ENCODE measurements around the gene MYZAP.

Gene MYZAP

DNA sequence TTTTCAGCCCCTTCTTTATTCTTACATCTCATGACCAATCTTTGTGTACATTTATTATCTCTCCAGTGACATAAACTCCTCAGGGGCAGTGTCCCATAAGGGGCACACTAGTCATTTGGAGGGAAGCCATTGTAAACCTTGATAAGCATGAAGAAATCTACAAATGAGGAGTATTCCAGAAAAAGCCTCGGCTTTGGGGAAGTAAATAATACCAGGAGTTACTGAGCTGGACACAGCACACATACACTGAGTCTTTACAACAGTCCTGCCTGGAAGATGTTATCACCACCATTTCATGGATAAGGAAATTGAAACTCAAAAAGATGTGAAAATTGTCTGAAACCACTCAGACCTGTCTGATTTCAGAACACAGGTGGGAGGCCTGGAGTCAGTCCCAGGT is 99.4 kb downstream of the MYZAP start:
- H3K4me1 ChIP-seq (ENCODE audit: insufficient read depth, low read length), result no peaks in the 10 kb centered on the region
- no peak overlapping the region for H3K9ac ChIP-seq (ENCODE audit: low read depth, low read length)
- no peaks in the 10 kb centered on the region for H3K9me3 ChIP-seq (ENCODE audit: insufficient read depth, low read depth, low read length)
- H3K27ac ChIP-seq (ENCODE audit: low read length), result no peak overlapping the region
- H3K36me3 ChIP-seq (ENCODE audit: insufficient read depth, low read depth, low read length), result no peaks in the 10 kb centered on the region
- H3K27me3 ChIP-seq (ENCODE audit: insufficient read depth, low read length), result no peaks in the 10 kb centered on the region
- no peak overlapping the region for H3K4me3 ChIP-seq (ENCODE audit: low read length)

DNA sequence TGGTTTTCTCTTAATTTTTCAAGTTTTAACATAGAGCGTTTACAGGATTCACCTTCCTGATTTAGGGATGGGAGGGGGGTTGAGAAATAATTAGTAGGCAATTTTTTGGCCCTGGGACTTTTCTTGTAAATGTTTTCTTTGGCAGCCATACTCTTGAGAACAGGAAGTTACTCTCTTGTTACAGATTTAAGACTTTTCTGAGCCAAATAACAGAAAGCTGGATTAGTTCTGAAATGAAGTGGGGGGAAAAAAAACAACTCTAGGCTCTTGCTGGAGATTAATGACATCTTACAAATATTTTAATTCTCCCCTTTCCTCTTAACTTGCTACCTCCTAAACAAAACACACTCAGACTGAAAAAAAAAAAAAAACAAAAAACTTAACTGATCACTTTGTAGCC is 101.0 kb downstream of the MYZAP start:
- no peaks in the 10 kb centered on the region for H3K27me3 ChIP-seq (ENCODE audit: insufficient read depth, low read length)
- H3K9ac ChIP-seq (ENCODE audit: low read depth, low read length), result no peak overlapping the region
- H3K4me3 ChIP-seq (ENCODE audit: low read length), result no peak overlapping the region
- no peak overlapping the region for H3K27ac ChIP-seq (ENCODE audit: low read length)
- H3K36me3 ChIP-seq (ENCODE audit: insufficient read depth, low read depth, low read length), result no peaks in the 10 kb centered on the region
- H3K9me3 ChIP-seq (ENCODE audit: insufficient read depth, low read depth, low read length), result no peaks in the 10 kb centered on the region
- H3K4me1 ChIP-seq (ENCODE audit: insufficient read depth, low read length), result no peaks in the 10 kb centered on the region

DNA sequence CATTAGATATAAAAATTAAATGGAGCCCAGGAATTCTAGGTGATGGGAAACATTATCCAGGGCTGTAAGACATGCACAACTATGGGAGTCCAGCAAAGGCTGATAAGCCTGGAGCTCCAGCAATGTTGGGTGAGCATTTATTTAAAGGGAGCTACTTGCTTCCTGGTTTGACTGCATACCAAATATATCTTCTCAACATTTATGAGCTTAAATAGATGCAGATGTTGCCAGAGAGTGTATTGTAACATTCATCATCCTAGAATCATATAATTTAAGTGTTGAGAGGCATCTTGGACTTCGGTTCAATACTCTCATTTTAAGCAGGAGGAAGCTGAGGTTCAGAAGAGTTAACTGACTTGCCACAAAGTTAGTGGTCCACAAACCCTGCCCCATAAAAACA is 102.6 kb downstream of the MYZAP start:
- H3K36me3 ChIP-seq (ENCODE audit: insufficient read depth, low read depth, low read length), result no peaks in the 10 kb centered on the region
- H3K27me3 ChIP-seq (ENCODE audit: insufficient read depth, low read length), result no peaks in the 10 kb centered on the region
- no peaks in the 10 kb centered on the region for H3K9me3 ChIP-seq (ENCODE audit: insufficient read depth, low read depth, low read length)
- no peak overlapping the region for H3K4me3 ChIP-seq (ENCODE audit: low read length)
- no peak overlapping the region for H3K9ac ChIP-seq (ENCODE audit: low read depth, low read length)
- H3K4me1 ChIP-seq (ENCODE audit: insufficient read depth, low read length), result no peaks in the 10 kb centered on the region
- no peak overlapping the region for H3K27ac ChIP-seq (ENCODE audit: low read length)

DNA sequence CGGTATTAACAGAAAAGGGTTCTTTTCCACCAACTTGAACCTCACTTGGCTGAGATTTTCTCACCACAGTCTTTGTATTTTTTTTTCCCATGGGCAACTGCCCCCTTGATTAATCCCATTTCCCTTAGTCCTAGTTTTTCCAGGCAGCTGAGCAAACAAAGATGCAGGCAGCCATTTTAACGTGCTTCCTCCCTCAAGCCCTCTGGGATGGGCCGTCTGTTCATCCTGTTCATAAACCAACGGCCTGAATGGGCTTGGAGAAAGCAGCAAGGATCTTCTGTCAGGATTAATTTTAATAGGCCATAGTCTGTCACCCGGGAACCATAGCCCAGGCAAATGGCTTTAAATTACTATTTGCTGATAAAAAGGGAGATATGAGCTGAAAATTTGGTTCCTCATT is 104.4 kb downstream of the MYZAP start:
- Histone ChIP-seq H3K36me3 (ENCODE audit: insufficient read depth, low read depth, low read length) (no peaks in the 10 kb centered on the region), H3K27me3 (ENCODE audit: insufficient read depth, low read length) (peaks cover 8% of the 10 kb centered on the region; the same call in 1 of the 2 replicates), H3K4me3 (ENCODE audit: low read length) (no peak overlapping the region), H3K27ac (ENCODE audit: low read length) (no peak overlapping the region), H3K9me3 (ENCODE audit: insufficient read depth, low read depth, low read length) (no peaks in the 10 kb centered on the region), H3K4me1 (ENCODE audit: insufficient read depth, low read length) (no peaks in the 10 kb centered on the region), H3K9ac (ENCODE audit: low read depth, low read length) (no peak overlapping the region)

DNA sequence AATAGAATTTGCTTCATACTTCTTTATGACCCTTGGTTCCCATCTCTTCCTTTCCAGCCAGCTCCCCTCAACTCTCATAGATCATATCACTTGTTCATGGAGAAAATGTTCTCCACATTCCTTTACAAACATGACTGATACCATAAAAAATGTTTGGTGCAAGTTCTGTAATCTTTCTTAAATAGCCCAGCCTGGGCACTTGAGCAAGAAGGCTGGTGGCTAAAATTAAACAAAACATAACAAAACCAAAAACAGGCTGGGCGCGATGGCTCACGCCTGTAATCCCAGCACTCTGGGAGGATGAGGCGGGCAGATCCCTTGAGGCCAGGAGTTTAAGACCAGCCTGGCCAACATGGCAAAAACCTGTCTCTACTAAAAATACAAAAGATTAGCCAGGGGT is 105.9 kb downstream of the MYZAP start:
- Histone ChIP-seq H3K9ac (ENCODE audit: low read depth, low read length) (no peak overlapping the region), H3K4me1 (ENCODE audit: insufficient read depth, low read length) (no peaks in the 10 kb centered on the region), H3K36me3 (ENCODE audit: insufficient read depth, low read depth, low read length) (no peaks in the 10 kb centered on the region), H3K27ac (ENCODE audit: low read length) (no peak overlapping the region), H3K27me3 (ENCODE audit: insufficient read depth, low read length) (peaks cover 22% of the 10 kb centered on the region), H3K4me3 (ENCODE audit: low read length) (no peak overlapping the region), H3K9me3 (ENCODE audit: insufficient read depth, low read depth, low read length) (no peaks in the 10 kb centered on the region)

DNA sequence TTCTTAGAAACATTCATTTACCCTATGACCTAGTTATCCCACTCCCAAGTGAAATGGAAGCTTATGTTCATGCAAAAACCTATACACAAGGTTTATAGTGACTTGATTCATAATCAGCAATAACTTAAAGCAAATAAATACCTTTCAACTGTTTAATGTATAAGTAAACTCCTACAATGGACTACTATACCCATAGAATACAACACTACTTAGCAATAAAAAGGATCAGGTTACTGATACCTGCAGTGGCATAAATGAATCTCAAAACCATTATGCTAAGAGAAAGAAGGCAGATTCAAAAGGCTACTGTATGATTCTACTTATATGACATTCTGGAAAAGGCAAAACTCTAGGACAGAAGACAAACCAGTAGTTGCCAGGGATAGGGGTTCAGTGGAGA is 106.5 kb downstream of the MYZAP start:
- H3K4me1 ChIP-seq (ENCODE audit: insufficient read depth, low read length), result no peaks in the 10 kb centered on the region
- H3K27ac ChIP-seq (ENCODE audit: low read length), result no peak overlapping the region
- peaks cover 29% of the 10 kb centered on the region for H3K27me3 ChIP-seq (ENCODE audit: insufficient read depth, low read length)
- no peak overlapping the region for H3K4me3 ChIP-seq (ENCODE audit: low read length)
- H3K9me3 ChIP-seq (ENCODE audit: insufficient read depth, low read depth, low read length), result no peaks in the 10 kb centered on the region
- no peaks in the 10 kb centered on the region for H3K36me3 ChIP-seq (ENCODE audit: insufficient read depth, low read depth, low read length)
- no peak overlapping the region for H3K9ac ChIP-seq (ENCODE audit: low read depth, low read length)

DNA sequence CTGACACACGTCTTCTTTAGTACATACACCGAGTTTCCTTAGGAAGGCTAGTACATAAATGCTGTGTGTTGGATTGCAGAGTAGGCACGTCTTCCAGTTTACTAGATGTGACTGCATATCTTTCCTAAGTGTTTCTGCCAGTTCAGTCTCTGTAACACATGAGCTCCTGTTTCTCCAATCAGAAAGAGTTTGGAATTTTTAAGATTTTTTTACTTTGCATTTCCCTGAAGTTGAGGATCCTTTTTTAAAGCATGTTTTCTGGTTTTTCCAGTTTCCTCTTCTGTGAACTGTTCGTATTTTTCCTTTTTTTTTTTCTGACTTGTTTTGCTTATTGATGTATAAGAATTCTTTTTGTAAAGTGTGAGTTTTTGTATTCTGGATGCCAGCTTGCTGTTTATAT is 107.3 kb downstream of the MYZAP start:
- no peaks in the 10 kb centered on the region for H3K4me1 ChIP-seq (ENCODE audit: insufficient read depth, low read length)
- H3K27me3 ChIP-seq (ENCODE audit: insufficient read depth, low read length), result peaks cover 37% of the 10 kb centered on the region
- H3K4me3 ChIP-seq (ENCODE audit: low read length), result no peak overlapping the region
- no peak overlapping the region for H3K27ac ChIP-seq (ENCODE audit: low read length)
- no peaks in the 10 kb centered on the region for H3K9me3 ChIP-seq (ENCODE audit: insufficient read depth, low read depth, low read length)
- no peak overlapping the region for H3K9ac ChIP-seq (ENCODE audit: low read depth, low read length)
- no peaks in the 10 kb centered on the region for H3K36me3 ChIP-seq (ENCODE audit: insufficient read depth, low read depth, low read length)

DNA sequence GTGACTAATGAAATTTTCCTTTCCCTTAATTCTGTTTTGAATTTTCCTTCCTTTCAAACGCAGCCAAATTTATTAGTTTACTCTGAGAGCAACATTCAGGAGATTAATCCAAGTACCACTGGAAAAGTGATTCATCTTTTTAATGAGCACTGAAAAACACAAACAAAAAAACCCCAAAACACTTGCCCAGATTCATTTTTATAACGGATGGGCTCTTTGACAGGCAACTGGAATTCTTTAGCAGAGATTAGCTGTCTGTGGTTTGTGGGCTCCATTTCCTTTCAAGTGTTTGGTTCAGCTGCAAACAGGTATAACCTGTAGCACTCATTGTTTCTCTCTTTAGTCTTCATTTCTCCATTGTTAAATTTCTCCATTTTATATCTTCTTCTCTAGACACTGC is 111.7 kb downstream of the MYZAP start:
- Histone ChIP-seq H3K27ac (ENCODE audit: low read length) (no peak overlapping the region), H3K36me3 (ENCODE audit: insufficient read depth, low read depth, low read length) (no peaks in the 10 kb centered on the region), H3K27me3 (ENCODE audit: insufficient read depth, low read length) (peaks cover 54% of the 10 kb centered on the region), H3K4me3 (ENCODE audit: low read length) (no peak overlapping the region), H3K4me1 (ENCODE audit: insufficient read depth, low read length) (no peaks in the 10 kb centered on the region; the same call in 1 of the 2 replicates), H3K9ac (ENCODE audit: low read depth, low read length) (no peak overlapping the region), H3K9me3 (ENCODE audit: insufficient read depth, low read depth, low read length) (peaks cover 3% of the 10 kb centered on the region; the same call in 1 of the 2 replicates)

GRCh38 chr15:57704441-57704840 is 112.7 kb downstream of the MYZAP start:
- H3K4me1 ChIP-seq (ENCODE audit: insufficient read depth, low read length), result no peaks in the 10 kb centered on the region; the same call in 1 of the 2 replicates
- peaks cover 54% of the 10 kb centered on the region for H3K27me3 ChIP-seq (ENCODE audit: insufficient read depth, low read length)
- H3K27ac ChIP-seq (ENCODE audit: low read length), result no peak overlapping the region
- peaks cover 3% of the 10 kb centered on the region; the same call in 1 of the 2 replicates for H3K9me3 ChIP-seq (ENCODE audit: insufficient read depth, low read depth, low read length)
- peaks cover 7% of the 10 kb centered on the region for H3K36me3 ChIP-seq (ENCODE audit: insufficient read depth, low read depth, low read length)
- no peak overlapping the region for H3K4me3 ChIP-seq (ENCODE audit: low read length)
- no peak overlapping the region for H3K9ac ChIP-seq (ENCODE audit: low read depth, low read length)

- peak overlapping the region; percentile 94; the same call in 1 of the 2 replicates for H3K4me3 ChIP-seq (ENCODE audit: low read length)
- H3K4me1 ChIP-seq (ENCODE audit: insufficient read depth, low read length), result no peaks in the 10 kb centered on the region; the same call in 1 of the 2 replicates
- peaks cover 22% of the 10 kb centered on the region for H3K36me3 ChIP-seq (ENCODE audit: insufficient read depth, low read depth, low read length)
- no peak overlapping the region for H3K27ac ChIP-seq (ENCODE audit: low read length)
- H3K9ac ChIP-seq (ENCODE audit: low read depth, low read length), result peak overlapping the region; percentile 95; the same call in 1 of the 2 replicates
- H3K9me3 ChIP-seq (ENCODE audit: insufficient read depth, low read depth, low read length), result peaks cover 3% of the 10 kb centered on the region; the same call in 1 of the 2 replicates
- H3K27me3 ChIP-seq (ENCODE audit: insufficient read depth, low read length), result peaks cover 49% of the 10 kb centered on the region
Observed at GRCh38 chr15:57705746-57706404, 114.2 kb downstream of the MYZAP start.

DNA sequence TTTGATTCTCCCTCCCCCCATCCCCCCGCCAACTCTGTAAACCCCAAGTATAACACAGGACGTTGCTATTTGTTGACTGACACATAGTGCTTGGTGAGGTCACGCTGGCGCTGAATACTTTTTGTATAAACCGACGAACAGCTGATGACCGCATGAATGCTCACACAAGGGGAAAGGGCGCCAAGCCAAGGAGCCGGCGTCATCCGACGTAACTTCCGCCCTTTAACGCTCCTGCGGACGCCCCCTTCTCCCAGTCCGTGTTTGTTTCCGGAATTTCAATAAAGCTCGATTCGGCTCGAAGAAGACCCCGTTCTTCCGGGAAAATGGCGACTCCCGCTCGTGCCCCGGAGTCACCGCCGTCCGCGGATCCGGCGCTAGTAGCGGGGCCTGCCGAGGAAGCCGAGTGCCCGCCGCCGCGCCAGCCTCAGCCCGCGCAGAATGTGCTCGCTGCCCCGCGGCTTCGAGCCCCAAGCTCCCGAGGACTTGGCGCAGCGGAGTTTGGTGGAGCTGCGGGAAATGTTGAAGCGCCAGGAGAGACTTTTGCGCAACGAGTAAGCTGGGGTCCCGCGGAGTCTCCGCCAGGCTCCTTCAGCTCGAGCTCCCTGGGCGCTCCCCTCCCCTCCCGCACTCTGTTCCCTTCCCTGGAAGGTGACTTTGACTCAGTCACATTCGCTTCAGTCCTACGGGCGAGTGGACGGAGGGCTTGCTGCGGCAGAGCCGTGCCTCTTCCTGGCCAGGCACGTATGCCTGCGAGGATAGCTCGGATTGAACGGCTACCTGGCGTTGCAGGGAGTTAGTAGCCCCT is 114.9 kb downstream of the MYZAP start, which contains the start of gene POLR2M:
Gene POLR2M (plus strand): TSS at position 310 of the 805 bp plus-strand sequence. CDS start 129 bp downstream, at position 439.
- no peaks in the 10 kb centered on the region; the same call in 1 of the 2 replicates for H3K4me1 ChIP-seq (ENCODE audit: insufficient read depth, low read length)
- peak within 1 kb of the TSS; percentile 94 for H3K4me3 ChIP-seq (ENCODE audit: low read length)
- H3K36me3 ChIP-seq (ENCODE audit: insufficient read depth, low read depth, low read length), result peaks cover 29% of the 10 kb centered on the region
- H3K9ac ChIP-seq (ENCODE audit: low read depth, low read length), result peak within 1 kb of the TSS; percentile 95
- peaks cover 42% of the 10 kb centered on the region for H3K27me3 ChIP-seq (ENCODE audit: insufficient read depth, low read length)
- peaks cover 3% of the 10 kb centered on the region; the same call in 1 of the 2 replicates for H3K9me3 ChIP-seq (ENCODE audit: insufficient read depth, low read depth, low read length)
- H3K27ac ChIP-seq (ENCODE audit: low read length), result peak within 1 kb of the TSS; percentile 40

Measured in iPS-20b (cell line).